HUDEP-2 (cell line): ENCODE data around the gene DOCK2.
"Not testable (repeated sequence)": the region's sequence is repeated elsewhere in the genome, so short reads cannot be mapped to it uniquely, and the experiment has no call there.

Source experiments
- DNase-seq, 76 experiments: peaks; one replicate each; lab custom pipeline; 2025; ENCODE audit not compliant: unreplicated experiment in 76 of 76; lab: John Stamatoyannopoulos, UW

Gene DOCK2

GRCh38 chr5:169636477-169637084 is 494 bp upstream of the DOCK2 start:
- no peak for DNase-seq

DNA sequence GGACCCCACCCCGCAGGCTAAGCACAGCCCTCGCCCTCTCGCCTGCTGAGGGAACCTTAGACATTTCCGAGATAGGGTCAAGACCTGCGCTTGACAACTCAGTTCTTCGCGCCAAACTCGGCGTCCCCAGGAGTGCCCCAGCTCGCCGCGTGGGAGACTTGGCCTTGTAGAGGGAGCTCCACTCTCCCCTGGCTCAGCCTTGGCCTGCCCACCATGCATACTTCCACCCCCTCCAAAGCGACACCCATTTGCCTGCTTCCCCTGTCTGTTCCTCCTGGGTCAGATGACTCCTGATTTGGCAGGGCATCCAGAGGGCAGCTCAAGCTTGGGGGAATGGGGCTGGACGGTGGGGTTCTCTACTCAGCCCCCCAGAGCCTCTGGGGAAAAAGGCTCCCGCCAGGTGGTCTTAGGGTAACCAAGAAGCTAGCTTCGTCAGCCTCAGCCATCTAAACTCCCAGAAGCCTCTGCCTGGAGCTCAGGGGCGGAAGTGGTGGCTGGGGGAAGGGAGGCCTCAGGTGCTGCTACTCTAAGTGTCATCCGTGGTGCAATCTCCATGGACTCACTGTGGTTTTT is 560 bp downstream of the DOCK2 start:
- DNase-seq: peak in 6 of 76 experiments; percentile 4 to 28 (median 8)

- DNase-seq: no peak
Observed at GRCh38 chr5:169641253-169641652, 4.2 kb downstream of the DOCK2 start.

DNA sequence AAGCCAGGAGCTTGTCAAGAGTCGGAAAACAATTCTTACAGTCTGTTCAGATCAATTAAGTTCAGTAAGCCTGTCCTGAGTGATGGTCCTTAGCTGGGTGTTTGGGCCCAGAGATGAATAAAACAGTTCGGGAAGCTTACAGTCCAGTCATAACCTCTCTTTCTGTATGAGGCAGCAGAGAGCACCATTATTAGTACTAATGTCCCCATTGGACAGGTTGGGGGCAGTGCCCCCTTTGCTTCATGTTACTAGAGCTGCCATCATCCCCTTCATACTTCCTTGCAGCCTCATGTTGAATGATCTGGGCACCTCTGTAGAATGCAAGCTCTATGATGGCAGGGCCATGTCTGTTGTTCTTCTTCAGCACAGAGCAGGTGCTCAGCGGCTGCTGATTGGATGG is 9.8 kb downstream of the DOCK2 start:
- no peak for DNase-seq

DNA sequence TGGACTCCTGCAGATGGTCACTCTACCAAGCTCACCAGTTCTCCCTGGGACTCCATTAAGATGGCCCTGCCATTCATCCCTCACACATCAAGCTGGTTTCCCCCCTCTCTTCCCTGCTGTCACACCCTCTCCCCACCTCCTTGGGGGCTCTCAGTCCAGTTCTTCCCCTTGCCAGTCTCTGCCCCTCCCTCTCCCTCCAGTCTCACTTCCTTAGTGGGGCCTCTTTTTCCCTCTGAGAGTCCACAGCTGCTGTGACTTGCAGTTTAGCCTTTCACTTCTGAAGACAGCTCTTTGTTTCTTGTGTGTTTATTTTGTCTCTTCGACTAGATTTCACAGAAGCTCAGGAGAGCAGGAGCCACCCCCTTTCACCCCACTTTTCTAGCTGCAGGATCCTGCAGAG is 10.5 kb downstream of the DOCK2 start:
- DNase-seq: no peak

DNA sequence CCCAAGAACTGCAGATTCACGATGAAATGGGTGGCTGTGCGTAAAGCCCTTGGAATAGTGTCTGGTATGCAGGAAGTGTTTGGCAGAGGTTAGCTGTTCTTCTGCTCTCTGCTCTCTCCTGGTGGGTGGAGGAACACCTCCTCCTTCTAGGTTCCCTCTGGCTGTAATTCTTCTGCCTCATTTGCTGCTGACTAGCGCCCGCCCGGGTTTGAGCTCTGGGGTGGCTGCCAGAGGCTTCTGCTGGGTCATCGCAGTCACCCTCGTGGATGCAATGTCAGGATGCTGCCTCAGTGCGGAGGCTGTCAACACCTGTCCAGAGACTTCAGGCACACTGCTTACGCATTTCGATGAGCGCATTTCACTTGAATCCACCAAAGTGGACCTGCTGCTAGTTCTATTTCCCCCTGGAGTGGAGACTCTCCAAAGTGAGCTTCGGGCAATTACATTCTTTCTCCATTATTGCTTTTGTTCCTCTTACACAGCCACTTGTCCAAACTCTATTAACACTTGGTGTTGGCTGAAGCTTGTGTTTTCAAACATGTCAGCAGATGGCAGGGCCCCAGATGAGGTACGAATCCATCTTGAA is 11.7 kb downstream of the DOCK2 start:
- peak in 1 of 76 experiments; percentile 6 for DNase-seq

GRCh38 chr5:169649486-169649885 is 12.4 kb downstream of the DOCK2 start:
- no peak for DNase-seq

- peak in 3 of 76 experiments; percentile 1 to 7 (median 3) for DNase-seq
Observed at GRCh38 chr5:169650701-169651331, 13.7 kb downstream of the DOCK2 start.

- DNase-seq: no peak
Observed at GRCh38 chr5:169651526-169651925, 14.5 kb downstream of the DOCK2 start.

GRCh38 chr5:169652057-169652456 is 15.0 kb downstream of the DOCK2 start:
- peak in 5 of 76 experiments; percentile 5 to 16 (median 7) for DNase-seq

DNA sequence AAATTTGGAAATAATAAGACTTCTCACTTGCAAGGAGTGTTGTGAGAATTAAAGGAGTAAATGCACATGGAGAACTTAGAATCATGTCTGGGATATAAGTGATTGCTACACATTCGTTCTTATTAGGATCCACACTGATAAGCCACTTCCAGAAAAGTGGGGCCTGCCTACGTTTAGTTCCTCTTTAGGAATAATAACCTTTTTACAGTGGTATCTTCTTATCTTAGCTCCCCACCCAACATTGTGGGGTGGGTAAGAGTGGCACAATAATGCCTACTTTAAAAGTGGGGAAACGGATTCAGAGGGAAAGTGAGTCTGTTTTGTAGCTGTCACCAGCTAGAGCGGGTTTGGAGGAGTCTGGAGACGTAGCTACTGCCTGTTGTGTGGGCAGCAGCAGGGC is 16.0 kb downstream of the DOCK2 start:
- DNase-seq: no peak

DNA sequence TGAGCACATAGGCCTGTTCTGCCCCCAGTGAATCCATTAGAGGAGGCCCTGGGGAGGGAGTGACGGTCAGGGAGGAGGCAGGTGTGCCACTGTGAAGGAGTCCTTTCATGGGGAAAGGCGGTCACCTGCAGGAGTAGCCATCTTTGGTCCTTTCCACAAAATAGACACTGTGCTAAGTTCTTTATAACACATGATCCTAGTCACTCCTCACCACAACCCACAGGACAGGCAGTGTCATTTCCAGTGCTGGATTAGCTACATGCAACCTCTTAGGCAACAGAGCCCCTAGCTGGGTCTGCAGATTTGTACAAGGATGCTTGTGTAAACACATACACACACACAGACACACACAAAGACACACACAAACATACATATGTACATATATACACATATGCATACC is 18.3 kb downstream of the DOCK2 start:
- DNase-seq: no peak

- DNase-seq: no peak
Observed at GRCh38 chr5:169656125-169656901, 19.2 kb downstream of the DOCK2 start.

DNA sequence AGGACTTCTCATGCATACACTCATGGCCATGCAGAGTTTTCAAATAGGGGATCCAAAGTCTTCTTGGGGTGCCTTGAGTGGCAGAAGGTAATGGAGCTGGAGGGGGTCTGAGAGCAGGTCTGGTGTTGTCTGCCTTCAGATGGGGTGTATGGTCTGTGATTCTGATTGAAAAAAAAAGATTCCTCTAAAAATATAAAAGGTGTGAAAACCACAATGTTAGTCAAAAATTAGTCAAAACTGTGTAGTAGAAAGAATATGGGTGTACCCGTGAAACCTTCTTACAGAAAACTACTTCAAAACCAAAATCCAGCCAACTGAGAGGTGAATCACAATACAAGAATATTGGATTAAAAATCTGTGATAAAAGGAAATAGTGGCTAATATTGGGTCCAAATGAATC is 20.1 kb downstream of the DOCK2 start:
- no peak for DNase-seq

DNA sequence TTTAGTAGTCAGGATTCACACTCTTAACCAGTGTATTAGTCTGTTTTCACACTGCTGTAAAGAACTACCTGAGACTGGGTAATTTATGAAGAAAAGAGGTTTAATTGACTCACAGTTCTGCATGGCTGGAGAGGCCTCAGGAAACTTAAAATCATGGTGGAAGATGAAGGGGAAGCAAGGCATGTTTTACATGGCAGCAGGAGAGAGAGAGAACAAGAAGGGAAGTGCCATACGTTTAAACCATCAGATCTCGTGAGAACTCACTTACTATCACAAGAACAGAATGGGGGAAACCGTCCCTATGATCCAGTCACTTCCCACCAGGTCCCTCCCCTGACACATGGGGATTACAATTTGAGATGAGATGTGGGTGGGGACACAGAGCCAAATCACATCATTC is 25.4 kb downstream of the DOCK2 start:
- DNase-seq: not testable (repeated sequence)

DNA sequence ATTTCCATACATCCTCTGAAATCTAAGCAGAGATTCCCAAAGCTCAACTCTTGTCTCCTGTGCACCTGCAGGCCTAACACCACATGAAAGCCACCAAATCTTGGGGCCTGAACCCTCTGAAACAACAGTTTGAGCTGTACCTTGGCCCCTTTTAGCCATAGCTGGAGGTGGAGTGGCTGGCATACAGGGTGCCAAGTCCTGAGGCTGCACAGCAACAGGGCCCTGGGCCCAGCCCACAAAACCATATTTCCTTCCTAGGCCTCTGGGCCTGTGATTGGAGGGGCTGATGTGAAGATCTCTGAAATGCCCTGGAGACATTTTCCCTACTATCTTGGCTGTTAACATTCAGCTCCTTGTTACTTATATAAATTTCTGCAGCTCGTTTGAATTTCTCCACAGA is 26.5 kb downstream of the DOCK2 start:
- DNase-seq: no peak

GRCh38 chr5:169666365-169666764 is 29.3 kb downstream of the DOCK2 start:
- DNase-seq: no peak

- no peak for DNase-seq
Observed at GRCh38 chr5:169667896-169668674, 31.0 kb downstream of the DOCK2 start.

- no peak for DNase-seq
Observed at GRCh38 chr5:169668732-169669131, 31.7 kb downstream of the DOCK2 start.

- DNase-seq: no peak
Observed at GRCh38 chr5:169670769-169671525, 33.9 kb downstream of the DOCK2 start.
